Bronchial epithelial cell (primary cell): Measurements from ENCODE around the gene TGFBR3. TPM values are rescaled to one million over a fixed set of nuclear protein-coding genes. Genes with fewer than 3 reads are reported as not detected.
A peak's percentile ranks its signal among the peaks of the same experiment; 100 is the strongest.

ENCODE experiments used
- DNase-seq: peaks from one replicate; pipeline ENCODE4 v3.0.0-alpha.2; 2010; ENCODE audit warnings: low read depth
- FAIRE-seq: peaks from 2 replicates; lab custom pipeline; 2011; peaks lifted over from hg19 to GRCh38; lab: Jason Lieb, UNC
- H3K27me3 ChIP-seq: 2 replicates; pipeline ENCODE4 v1.5.1; 2011; ENCODE audit warnings: low read length; ENCODE audit not compliant: control insufficient read depth, insufficient read depth
- H3K36me3 ChIP-seq: 2 replicates; pipeline ENCODE4 v1.5.1; 2011; ENCODE audit warnings: low read length; ENCODE audit not compliant: control insufficient read depth, insufficient read depth
- H3K4me3 ChIP-seq: 2 replicates; pipeline ENCODE4 v1.5.1; 2011; ENCODE audit warnings: mild to moderate bottlenecking, low read depth, low read length, control low read depth
- total RNA-seq: library from RNA; depleted of rRNA; stranded (reverse); fragments of >200 nt; gene quantifications from 2 replicates; pipeline ENCODE4 v1.2.1, GENCODE V29; 2014
- TF ChIP-seq, protein P1 (sequence below): IDR thresholded peaks from 2 replicates; pipeline ENCODE4 v1.5.1; 2011; ENCODE audit warnings: mild to moderate bottlenecking, moderate library complexity, low read length, control low read depth, inconsistent platforms; ENCODE audit not compliant: insufficient read depth, severe bottlenecking

Gene TGFBR3
- total RNA-seq, 1 donor from 2014 or later: 1.8 TPM

DNA sequence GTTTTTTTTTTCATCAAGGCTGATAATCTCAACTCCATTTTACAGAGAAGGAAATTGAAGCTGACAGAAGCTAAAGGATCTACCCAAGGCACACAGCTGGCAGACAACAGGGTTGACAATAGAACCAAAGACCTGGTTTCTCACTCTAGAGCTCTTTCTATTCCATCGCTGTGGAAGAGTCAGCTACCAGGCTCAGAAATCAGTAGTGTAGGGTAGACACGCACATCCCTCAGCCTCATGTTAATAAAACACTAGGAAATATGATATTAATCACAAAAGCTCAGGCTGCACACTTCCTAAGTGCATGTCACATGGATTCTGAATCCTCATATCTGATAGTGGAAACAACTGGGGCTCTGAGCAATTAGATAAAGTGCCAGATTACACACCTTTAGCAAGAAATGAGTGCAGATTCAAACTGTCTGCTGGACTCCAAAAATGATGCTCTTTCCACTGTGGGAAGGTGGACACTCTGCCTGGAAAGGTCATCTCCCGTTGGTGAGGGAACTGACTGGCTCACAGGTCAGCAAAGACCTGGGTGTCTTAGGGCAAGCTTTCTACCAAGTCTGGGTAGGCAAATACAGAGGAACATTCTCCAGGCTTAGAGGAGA lies 139.1 kb downstream of the TGFBR3 start:
- Histone ChIP-seq H3K4me3 (no peak overlapping the region), H3K27me3 (no peaks in the 10 kb centered on the region), H3K36me3 (no peaks in the 10 kb centered on the region)
- TF ChIP-seq, protein P1, sequence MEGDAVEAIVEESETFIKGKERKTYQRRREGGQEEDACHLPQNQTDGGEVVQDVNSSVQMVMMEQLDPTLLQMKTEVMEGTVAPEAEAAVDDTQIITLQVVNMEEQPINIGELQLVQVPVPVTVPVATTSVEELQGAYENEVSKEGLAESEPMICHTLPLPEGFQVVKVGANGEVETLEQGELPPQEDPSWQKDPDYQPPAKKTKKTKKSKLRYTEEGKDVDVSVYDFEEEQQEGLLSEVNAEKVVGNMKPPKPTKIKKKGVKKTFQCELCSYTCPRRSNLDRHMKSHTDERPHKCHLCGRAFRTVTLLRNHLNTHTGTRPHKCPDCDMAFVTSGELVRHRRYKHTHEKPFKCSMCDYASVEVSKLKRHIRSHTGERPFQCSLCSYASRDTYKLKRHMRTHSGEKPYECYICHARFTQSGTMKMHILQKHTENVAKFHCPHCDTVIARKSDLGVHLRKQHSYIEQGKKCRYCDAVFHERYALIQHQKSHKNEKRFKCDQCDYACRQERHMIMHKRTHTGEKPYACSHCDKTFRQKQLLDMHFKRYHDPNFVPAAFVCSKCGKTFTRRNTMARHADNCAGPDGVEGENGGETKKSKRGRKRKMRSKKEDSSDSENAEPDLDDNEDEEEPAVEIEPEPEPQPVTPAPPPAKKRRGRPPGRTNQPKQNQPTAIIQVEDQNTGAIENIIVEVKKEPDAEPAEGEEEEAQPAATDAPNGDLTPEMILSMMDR: no peak
- DNase-seq (no peak), FAIRE-seq (no peak)

DNA sequence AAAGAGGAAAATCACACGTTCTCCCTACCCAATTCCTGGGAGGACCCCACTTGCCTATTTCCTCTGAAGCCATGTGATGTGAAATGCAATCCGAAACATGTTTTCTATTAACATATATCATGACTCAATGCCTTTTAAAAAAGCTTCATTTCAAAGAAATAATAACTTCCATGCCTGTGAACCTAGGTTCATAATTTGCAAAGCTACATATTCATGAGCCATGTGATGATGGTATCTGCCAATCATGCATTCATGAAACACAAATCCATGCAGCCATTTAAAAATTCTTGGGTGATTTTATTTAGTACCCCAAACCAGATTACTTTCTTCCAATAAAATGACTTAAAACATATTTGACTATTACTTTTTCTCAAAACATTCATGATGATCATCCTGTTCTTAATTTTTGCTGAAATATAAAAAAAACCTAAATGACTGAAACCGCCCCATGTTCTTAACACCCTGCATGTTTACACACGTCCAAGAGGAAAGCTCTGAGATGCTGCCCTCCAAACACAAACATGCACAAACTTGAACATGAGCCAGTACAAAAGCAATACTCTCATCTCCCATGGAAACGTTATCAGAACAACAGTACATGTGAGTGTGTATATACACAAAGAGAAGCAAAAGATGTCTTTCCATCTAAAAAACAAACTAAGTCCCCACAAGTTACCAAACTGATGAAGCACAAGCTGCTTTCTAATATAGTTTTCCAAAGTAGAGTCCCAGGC lies 140.1 kb downstream of the TGFBR3 start:
- H3K36me3 ChIP-seq: no peaks in the 10 kb centered on the region
- FAIRE-seq (no peak), DNase-seq (peak; percentile 97)
- H3K27me3 ChIP-seq: no peaks in the 10 kb centered on the region
- TF ChIP-seq, protein P1: no peak
- no peak overlapping the region for H3K4me3 ChIP-seq

DNA sequence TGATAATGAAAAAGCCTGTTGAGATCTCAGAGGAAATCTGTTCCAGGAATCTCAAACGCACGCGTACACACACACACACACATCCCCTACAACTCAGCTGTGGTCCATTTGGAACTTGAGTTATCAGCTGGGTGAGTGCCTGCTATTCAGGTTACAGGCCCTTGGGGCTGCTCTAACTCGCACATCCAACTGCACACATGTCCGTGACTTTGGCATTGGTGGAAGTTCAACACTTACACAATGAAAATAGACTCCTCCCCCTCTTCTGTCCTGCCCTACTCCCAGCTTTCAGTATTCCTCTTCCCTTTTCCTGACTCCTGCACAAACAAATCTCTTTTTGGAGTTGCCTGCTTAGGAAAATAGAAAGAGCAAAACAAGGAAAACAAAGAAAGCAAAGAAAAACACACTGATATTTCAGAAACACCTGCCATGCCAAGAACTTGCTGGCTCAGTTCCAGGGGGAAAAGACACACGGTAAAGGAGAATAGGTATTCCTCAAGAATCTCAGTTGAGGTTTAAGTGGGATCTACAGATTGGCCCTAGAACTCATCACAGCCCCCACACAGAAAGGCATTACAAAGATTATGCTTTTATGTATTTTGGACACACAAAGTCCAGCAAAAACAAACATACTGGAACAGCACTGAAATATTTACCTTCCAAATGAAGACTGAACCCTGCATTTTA lies 140.9 kb downstream of the TGFBR3 start:
- no peak for FAIRE-seq

DNA sequence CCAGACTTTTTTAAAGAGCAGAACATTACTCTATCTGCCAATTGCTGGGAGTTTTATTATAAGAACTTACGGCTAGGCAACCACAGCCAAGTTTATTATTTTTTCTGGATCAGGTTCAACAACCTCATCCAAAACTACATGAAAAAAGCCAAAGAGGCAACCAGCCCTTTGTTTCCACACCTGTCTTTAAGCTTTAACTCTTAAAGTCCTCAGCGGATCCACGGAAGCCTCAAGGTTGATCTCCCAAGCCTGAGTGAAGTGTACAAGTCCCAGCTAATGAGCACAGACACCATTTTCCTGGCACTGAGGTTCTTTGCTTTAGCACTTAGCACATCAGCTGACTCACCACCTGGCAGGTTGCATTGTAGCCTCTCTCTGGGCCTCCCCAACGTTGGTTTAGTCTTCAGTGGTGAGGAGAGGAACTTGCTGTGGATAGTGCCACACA lies 143.1 kb downstream of the TGFBR3 start:
- Histone ChIP-seq H3K4me3 (no peak overlapping the region), H3K27me3 (no peaks in the 10 kb centered on the region), H3K36me3 (no peaks in the 10 kb centered on the region)
- FAIRE-seq (no peak), DNase-seq (peak; percentile 70)
- TF ChIP-seq, protein P1: no peak

More for the DNA sequence above, 140.9 kb downstream of the TGFBR3 start:
- TF ChIP-seq, protein P1: peak; percentile 18
- no peak overlapping the region for H3K4me3 ChIP-seq
- no peaks in the 10 kb centered on the region for H3K36me3 ChIP-seq
- no peaks in the 10 kb centered on the region for H3K27me3 ChIP-seq
- DNase-seq: peak; percentile 65

DNA sequence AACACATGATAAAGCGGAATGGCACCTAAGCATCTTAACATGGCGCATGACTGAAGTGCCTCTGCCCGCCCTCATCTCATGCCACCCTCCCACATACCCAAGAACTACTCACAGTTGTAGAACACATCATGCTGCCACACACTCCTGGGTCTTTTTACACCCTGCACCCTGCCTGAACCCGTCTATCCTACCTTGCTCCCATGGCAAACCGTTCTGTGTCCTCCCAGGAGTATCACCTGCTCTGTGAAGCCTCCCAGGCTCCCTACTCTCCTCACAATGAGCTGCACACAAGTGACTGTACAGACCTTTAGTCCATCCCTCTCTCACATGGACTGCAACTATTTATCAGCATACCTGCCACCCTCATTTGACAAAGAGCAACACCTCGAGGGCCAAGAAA lies 144.0 kb downstream of the TGFBR3 start:
- no peak overlapping the region for H3K4me3 ChIP-seq
- FAIRE-seq (peak; percentile 52), DNase-seq (no peak)
- no peaks in the 10 kb centered on the region for H3K36me3 ChIP-seq
- TF ChIP-seq, protein P1: no peak
- no peaks in the 10 kb centered on the region for H3K27me3 ChIP-seq
